IgD-negative memory B cell (primary cell): ENCODE measurements around the gene EYS. TPM values are rescaled to one million over a fixed set of nuclear protein-coding genes. Genes with fewer than 3 reads are reported as not detected.

Experiments
- H3K27ac Mint-ChIP-seq, 3 donors: one replicate each; pipeline ENCODE4 v1.8.0; 2020 to 2022; ENCODE audit warnings: mild to moderate bottlenecking in 3 of 3, mixed read lengths in 3 of 3, moderate library complexity in 1 of 3
- H3K27me3 Mint-ChIP-seq: one replicate; pipeline ENCODE4 v1.8.0; 2021; ENCODE audit warnings: mixed read lengths
- H3K36me3 Mint-ChIP-seq: one replicate; pipeline ENCODE4 v1.8.0; 2020; ENCODE audit warnings: mild to moderate bottlenecking, mixed read lengths
- H3K4me1 Mint-ChIP-seq, 3 donors: one replicate each; pipeline ENCODE4 v1.8.0; 2020 to 2022; ENCODE audit warnings: mixed read lengths in 3 of 3, mild to moderate bottlenecking in 1 of 3
- H3K4me3 Mint-ChIP-seq, 4 donors: one replicate each; pipeline ENCODE4 v1.8.0; 2020 to 2022; ENCODE audit warnings: mild to moderate bottlenecking in 4 of 4, mixed read lengths in 4 of 4, moderate library complexity in 3 of 4
- H3K9me3 Mint-ChIP-seq, 3 donors: one replicate each; pipeline ENCODE4 v1.8.0; 2020 to 2021; ENCODE audit warnings: mixed read lengths in 3 of 3, mild to moderate bottlenecking in 1 of 3
- polyA plus RNA-seq: library from polyadenylated mRNA; unstranded; fragments of 300-500 nt; fragmentation: Illumina TruSeq; gene quantifications from one replicate; pipeline ENCODE4 v1.2.3, GENCODE V29; 2021

The EYS gene
- polyA plus RNA-seq, 1 donor from 2014 or later, result 0.04 TPM

- Mint-ChIP-seq H3K9me3 (peaks cover 2 to 6% (median 5%) of the 10 kb centered on the region in 3 donors), H3K36me3 (no peaks in the 10 kb centered on the region), H3K4me1 (no peaks in the 10 kb centered on the region), H3K27ac (no peak overlapping the region), H3K4me3 (no peak overlapping the region), H3K27me3 (no peaks in the 10 kb centered on the region)
Measured at GRCh38 chr6:64128301-64129024, 1578.6 kb downstream of the EYS start.

DNA sequence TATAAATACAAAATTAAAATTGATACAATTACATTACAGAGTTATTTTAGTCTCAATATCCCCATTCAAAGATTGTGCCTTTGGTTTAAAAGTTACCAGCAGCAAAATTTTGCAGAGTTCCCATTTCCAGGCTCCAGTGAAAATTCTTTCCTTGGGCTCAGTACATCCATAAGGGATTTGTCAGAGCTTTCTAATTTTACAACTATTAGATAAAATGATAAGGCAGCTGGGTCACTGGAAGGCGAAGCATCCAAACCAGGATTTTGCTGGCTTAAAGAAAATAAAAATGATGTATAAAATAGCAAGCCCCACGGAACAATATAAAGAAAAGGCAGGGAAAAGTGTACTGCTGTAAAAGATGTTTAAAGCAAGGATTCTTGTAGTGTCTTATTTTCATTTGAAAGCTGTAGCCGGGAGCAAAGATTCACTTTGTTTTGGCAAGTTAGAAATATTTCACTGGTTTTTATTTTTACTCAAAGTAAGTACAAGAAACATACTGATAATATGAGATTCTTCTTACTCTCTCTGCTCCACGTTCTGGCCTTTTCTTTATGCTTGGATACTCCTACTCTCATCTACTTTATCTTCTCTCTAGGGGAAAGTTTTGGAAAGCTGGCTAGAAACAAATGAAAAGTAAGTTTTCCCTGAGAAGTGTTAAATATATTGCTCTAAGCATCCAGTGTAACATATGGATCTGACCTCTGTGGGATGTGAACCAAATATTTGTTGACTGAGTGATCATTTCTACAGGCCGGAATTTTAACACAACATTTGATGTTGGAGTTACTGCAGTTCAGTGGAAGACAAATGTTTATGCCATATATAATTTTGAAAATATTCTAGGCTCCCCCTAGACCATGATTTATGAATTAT lies 1583.0 kb downstream of the EYS start:
- Mint-ChIP-seq H3K27me3 (no peaks in the 10 kb centered on the region), H3K36me3 (no peaks in the 10 kb centered on the region), H3K4me1 (no peaks in the 10 kb centered on the region), H3K9me3 (peaks cover 0 to 5% (median 5%) of the 10 kb centered on the region in 3 donors), H3K27ac (no peak overlapping the region), H3K4me3 (no peak overlapping the region)

DNA sequence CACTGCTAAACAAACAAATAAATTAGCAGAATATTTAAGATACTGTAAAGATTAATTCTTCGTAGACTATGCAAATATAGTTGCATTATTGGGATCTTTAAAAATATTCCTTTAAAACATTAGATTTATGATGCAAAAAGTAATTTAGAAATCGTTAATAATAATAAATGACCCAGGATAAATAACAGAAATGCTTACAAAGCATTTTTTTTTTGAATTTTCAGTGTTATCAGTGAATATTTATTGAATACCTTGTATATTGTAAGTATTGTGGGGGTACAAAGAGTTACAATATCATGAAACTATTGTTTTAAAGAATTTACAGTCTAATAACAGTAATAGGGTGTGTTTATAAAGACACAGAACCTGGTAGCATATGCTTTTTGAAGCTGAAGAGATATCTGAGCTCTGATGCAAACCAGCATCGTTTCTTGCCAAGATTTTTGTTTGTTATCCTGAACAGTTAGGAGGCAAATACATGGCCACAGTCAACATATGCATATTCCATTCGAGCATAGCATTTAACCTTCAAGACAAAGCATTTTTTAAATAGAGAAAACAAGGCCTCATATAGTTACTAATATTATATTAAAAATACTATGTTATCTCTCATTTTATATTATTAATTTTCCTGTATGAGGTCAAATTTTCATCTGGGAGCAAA lies 1584.2 kb downstream of the EYS start:
- Mint-ChIP-seq H3K27me3 (no peaks in the 10 kb centered on the region), H3K4me3 (no peak overlapping the region), H3K27ac (no peak overlapping the region), H3K36me3 (no peaks in the 10 kb centered on the region), H3K9me3 (peaks cover 0 to 7% (median 5%) of the 10 kb centered on the region in 3 donors), H3K4me1 (no peaks in the 10 kb centered on the region)

GRCh38 chr6:64121011-64121565 lies 1585.9 kb downstream of the EYS start:
- H3K4me3 Mint-ChIP-seq, result no peak overlapping the region
- H3K9me3 Mint-ChIP-seq, result peaks cover 0 to 15% (median 5%) of the 10 kb centered on the region in 3 donors
- H3K36me3 Mint-ChIP-seq, result no peaks in the 10 kb centered on the region
- H3K27me3 Mint-ChIP-seq, result no peaks in the 10 kb centered on the region
- H3K27ac Mint-ChIP-seq, result no peak overlapping the region
- no peaks in the 10 kb centered on the region for H3K4me1 Mint-ChIP-seq

GRCh38 chr6:64113704-64114103 lies 1593.3 kb downstream of the EYS start:
- Mint-ChIP-seq H3K4me3 (no peak overlapping the region), H3K36me3 (no peaks in the 10 kb centered on the region), H3K27ac (no peak overlapping the region), H3K4me1 (no peaks in the 10 kb centered on the region), H3K9me3 (peaks cover 0 to 11% (median 2%) of the 10 kb centered on the region in 3 donors), H3K27me3 (no peaks in the 10 kb centered on the region)

DNA sequence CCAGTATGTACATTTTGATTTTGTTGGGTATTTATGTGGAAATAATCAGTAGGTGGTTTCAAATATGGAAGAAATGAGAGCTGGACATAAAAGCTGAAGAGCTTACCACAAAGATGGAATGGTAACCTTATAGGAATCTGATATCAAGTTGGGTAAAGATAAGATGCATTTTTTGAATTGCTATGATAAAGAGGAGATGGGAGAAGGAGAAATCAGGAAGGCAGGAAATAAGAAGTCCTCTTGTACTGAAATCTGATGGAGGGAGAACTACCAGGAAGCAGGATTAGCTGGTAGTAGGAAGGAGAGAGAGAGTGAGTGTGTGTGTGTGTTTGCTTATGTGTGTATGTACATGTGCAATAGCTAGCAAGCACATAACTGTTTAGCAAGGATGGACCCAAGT lies 1603.0 kb downstream of the EYS start:
- Mint-ChIP-seq H3K4me3 (no peak overlapping the region), H3K4me1 (no peaks in the 10 kb centered on the region), H3K27ac (no peak overlapping the region), H3K9me3 (peaks cover 0 to 10% (median 0%) of the 10 kb centered on the region in 3 donors), H3K36me3 (no peaks in the 10 kb centered on the region), H3K27me3 (no peaks in the 10 kb centered on the region)

DNA sequence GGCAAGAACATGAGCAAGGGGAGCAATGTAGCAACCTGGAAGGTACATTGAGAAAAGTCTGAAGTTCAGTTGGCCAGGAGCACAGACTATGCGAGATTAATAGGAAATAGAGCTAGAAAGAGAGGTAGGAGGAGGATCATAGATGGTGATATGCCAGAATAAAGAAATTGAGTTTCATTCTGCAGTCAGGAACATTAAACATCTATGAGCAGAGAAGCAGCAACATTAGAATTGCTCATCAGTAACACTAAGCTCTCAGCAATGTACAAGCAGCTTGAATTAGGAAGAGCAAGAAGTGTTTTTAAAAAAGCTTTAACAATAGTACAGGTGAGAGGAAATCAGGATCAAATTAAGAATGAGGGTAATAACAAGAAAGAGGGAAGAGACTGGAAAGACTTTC lies 1603.5 kb downstream of the EYS start:
- Mint-ChIP-seq H3K4me3 (no peak overlapping the region), H3K27ac (no peak overlapping the region), H3K36me3 (no peaks in the 10 kb centered on the region), H3K4me1 (no peaks in the 10 kb centered on the region), H3K27me3 (no peaks in the 10 kb centered on the region), H3K9me3 (peaks cover 0 to 6% (median 0%) of the 10 kb centered on the region in 3 donors)

DNA sequence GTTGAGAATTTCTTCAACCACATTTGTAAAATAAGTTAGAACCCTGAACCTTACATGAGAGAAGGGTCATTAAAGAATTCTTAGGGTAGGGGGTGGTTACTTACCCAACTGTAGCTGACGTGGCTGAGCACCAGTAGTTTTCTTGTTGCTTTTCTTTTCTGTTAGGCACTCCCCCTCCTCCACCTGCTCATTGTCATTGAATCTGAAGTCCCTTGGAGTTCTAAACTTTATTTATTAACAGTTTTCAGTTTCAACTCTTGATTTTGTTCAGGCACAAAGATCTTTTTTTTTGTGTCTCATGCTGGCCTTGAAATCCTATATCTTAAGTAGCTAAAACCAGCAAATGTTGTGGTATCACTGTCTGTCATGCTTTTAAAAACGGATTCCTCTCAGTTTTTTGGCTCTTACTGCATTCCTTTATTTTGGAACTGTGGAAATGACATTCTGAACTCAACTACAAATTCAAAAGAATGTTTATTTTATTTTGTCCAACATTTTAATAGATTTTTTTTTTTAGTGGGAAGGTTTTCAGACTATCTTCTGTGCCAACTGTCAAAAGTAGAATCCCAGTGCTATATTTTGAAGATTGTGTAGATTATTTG lies 1606.2 kb downstream of the EYS start:
- peaks cover 0 to 3% (median 0%) of the 10 kb centered on the region in 3 donors for H3K9me3 Mint-ChIP-seq
- H3K4me1 Mint-ChIP-seq, result no peaks in the 10 kb centered on the region
- H3K27me3 Mint-ChIP-seq, result no peaks in the 10 kb centered on the region
- H3K36me3 Mint-ChIP-seq, result no peaks in the 10 kb centered on the region
- H3K27ac Mint-ChIP-seq, result no peak overlapping the region
- H3K4me3 Mint-ChIP-seq, result no peak overlapping the region

- Mint-ChIP-seq H3K27me3 (no peaks in the 10 kb centered on the region), H3K27ac (no peak overlapping the region), H3K9me3 (peaks cover 3 to 8% (median 4%) of the 10 kb centered on the region in 3 donors), H3K4me3 (no peak overlapping the region), H3K36me3 (no peaks in the 10 kb centered on the region), H3K4me1 (no peaks in the 10 kb centered on the region)
Measured at GRCh38 chr6:64090352-64090751, 1616.7 kb downstream of the EYS start.

GRCh38 chr6:64085126-64085525 lies 1621.9 kb downstream of the EYS start:
- no peaks in the 10 kb centered on the region for H3K36me3 Mint-ChIP-seq
- H3K4me3 Mint-ChIP-seq, result no peak overlapping the region
- peaks cover 0 to 2% (median 0%) of the 10 kb centered on the region in 3 donors for H3K9me3 Mint-ChIP-seq
- no peaks in the 10 kb centered on the region for H3K27me3 Mint-ChIP-seq
- no peak overlapping the region for H3K27ac Mint-ChIP-seq
- H3K4me1 Mint-ChIP-seq, result no peaks in the 10 kb centered on the region

DNA sequence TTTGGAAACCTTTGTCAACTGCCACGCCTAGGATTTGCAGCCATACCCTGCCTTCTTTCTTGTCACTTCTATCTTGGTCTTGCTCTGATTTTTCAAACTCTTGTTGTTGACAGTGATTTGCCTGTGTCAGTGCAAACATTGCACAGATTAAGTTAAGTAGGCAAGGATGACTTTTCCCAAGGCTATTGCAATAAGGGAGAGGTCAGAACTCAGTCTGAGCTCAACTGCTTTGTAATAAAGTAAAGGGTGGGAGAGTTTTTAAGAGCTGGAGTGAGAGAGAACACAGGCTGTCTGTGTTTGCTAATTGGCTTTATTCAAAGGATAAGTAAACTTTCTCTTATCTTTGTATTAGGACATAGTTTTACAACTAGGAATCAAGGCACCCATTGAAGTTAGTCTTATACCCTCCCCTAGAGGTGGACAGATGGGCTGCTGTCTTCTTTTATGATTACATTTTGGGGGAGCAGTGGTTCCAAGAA lies 1622.8 kb downstream of the EYS start:
- Mint-ChIP-seq H3K9me3 (peaks cover 0 to 2% (median 2%) of the 10 kb centered on the region in 3 donors), H3K27me3 (no peaks in the 10 kb centered on the region), H3K36me3 (peaks cover 1% of the 10 kb centered on the region), H3K4me3 (no peak overlapping the region), H3K4me1 (no peaks in the 10 kb centered on the region), H3K27ac (no peak overlapping the region)

- Mint-ChIP-seq H3K4me3 (no peak overlapping the region), H3K27ac (no peak overlapping the region), H3K9me3 (peaks cover 0 to 4% (median 2%) of the 10 kb centered on the region in 3 donors), H3K36me3 (peaks cover 1% of the 10 kb centered on the region), H3K27me3 (no peaks in the 10 kb centered on the region), H3K4me1 (peaks cover 0 to 2% (median 0%) of the 10 kb centered on the region in 3 donors)
Measured at GRCh38 chr6:64083261-64083660, 1623.8 kb downstream of the EYS start.

GRCh38 chr6:64081453-64081852 lies 1625.6 kb downstream of the EYS start:
- Mint-ChIP-seq H3K27me3 (no peaks in the 10 kb centered on the region), H3K27ac (no peak overlapping the region), H3K9me3 (peaks cover 0 to 4% (median 2%) of the 10 kb centered on the region in 3 donors), H3K4me1 (peaks cover 0 to 2% (median 0%) of the 10 kb centered on the region in 3 donors), H3K36me3 (peaks cover 1% of the 10 kb centered on the region), H3K4me3 (no peak overlapping the region)

DNA sequence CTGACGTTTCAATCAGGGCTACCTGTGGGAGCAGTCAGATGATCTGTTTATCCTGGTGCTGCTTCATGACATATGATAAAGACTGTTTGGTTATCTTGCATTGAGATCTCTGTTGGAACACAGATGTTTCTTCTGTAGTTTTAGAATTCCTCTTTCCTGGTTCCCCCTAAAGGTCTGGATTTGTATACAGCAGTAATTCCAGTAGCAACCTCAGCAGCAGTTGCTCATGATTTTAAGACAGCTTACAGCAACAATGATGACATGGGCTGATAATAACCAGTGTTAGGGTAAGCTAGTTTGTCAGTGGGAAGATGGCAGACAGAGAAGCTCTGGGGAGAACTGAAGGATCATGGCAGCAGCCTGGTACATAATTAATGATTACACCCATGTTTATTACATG lies 1632.0 kb downstream of the EYS start:
- peaks cover 0 to 2% (median 0%) of the 10 kb centered on the region in 3 donors for H3K4me1 Mint-ChIP-seq
- no peak overlapping the region for H3K4me3 Mint-ChIP-seq
- no peaks in the 10 kb centered on the region for H3K27me3 Mint-ChIP-seq
- peaks cover 2 to 5% (median 4%) of the 10 kb centered on the region in 3 donors for H3K9me3 Mint-ChIP-seq
- H3K36me3 Mint-ChIP-seq, result peaks cover 1% of the 10 kb centered on the region
- H3K27ac Mint-ChIP-seq, result no peak overlapping the region
